GM18508 (cell line): Measurements from ENCODE around the gene POPDC2.
"Not testable (repeated sequence)": the region's sequence is repeated elsewhere in the genome, so short reads cannot be mapped to it uniquely, and the experiment has no call there.

Source experiments
- ATAC-seq: cut with Tn5 transposase; IDR thresholded peaks from one replicate; pipeline ENCODE4 v1.9.1; 2021; ENCODE audit warnings: moderate number of reproducible peaks; ENCODE audit not compliant: insufficient read depth, unreplicated experiment

The POPDC2 gene

DNA sequence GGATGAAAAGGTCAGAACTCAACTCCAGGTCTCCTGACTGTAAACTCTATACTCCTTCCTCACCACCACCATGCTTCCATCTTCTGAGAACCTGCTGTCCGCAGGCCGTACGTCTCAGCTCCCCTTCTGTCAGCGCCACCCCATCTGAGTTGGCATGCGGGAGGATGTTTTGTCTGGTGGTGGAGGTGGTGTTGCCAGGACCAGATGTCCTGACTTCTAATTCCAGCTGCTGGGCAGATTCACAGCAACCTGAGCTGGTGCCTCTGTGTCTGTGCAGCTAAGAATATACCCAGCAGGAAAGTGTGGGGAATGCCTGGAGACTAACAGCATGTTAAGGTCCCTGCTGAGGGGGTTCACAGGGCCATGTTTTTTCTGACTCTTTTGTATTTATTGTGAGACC, 39.5 kb downstream of the POPDC2 start:
- ATAC-seq: no peak

DNA sequence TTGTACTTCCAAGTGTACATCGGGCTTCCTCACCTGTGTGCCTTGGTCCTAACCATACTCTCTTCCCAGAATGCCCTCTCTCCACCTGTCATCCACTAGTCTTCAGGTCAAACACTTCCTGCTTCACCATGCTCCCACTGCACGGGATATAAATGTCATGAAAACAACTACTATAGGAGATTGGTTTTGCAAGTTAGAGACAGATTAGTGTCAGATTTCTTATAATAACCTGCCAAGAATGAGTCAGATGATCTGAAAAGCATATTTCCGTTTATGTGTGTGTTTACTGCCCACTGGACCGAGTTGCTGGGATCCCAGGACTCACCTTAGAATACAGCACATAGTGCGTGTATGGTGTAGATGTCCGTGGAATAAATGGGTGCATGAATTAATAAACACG, 41.3 kb downstream of the POPDC2 start:
- no peak for ATAC-seq

DNA sequence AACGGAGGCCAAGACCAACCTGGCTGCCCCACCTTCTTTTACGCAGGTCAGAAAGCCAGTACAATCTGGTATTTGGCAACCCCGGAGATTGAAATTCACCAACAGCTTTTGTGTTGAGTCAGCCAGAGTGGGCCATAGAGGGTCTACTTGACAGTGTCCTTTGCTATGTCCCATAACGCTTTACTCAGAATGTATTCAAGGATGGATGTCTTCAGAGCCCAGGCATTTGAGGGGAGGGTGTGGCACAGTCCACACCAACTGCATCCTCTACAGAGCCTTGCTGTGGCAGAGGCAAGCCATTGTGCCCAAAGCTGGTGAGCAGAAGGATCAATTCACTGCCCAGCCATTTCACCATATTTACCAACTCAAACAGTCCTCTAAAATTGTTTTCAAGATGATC, 44.3 kb downstream of the POPDC2 start:
- ATAC-seq: no peak

DNA sequence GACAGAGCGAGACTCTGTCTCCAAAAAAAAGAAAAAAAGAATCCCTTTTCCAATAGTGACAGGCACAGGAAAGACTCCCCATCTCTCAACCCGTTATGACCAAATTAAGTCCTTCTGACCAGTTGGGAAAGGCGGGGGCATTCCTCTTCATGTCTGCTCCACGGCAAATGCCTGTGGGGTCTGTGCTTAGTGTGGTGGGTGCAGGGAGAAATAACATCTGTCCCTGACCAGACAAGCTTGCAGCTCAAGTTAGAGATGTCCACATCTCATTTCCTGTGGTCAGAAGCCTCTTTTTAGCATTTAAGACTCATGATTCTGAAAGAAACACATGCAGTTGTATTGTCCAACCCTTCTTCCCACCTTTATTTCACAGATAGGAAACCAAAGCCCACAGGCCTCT, 46.5 kb downstream of the POPDC2 start:
- no peak for ATAC-seq

DNA sequence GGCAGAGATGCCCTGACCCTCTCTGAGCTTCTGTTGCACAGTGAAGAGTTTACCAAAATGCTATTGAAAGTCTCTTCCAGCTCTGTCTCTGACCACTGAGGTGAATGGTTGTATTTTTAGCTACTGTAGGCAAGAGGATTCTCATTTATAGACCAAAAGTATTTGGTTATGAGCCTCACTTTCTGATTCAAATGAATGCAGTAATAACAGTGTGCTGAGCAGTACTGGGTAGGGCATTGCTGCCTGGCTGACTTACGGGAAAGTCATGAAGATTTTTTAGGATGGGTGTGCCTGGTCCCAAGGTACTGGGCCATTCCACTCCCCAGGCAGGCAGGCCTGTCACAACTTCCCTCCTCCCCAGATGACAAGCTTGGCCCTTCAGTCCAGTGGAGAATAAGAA, 47.2 kb downstream of the POPDC2 start:
- no peak for ATAC-seq

DNA sequence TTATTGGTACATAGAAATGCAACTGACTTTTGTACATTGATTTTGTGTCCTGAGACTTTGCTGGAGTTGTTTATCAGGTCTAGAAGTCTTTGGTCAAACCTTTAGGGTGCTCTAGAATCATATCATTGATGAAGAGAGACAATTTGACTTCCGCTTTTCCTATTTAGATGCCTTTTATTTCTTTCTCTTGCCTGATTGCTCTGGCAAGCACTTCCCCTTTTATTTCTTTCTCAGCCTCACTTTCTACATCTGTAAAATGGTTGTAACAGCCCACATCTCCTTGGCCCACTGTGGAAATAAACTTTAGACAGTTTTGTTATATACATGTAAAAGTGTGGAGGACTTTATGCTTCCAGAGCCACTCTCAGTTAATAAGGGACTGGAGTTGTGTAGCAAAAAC, 48.7 kb downstream of the POPDC2 start:
- ATAC-seq: no peak

DNA sequence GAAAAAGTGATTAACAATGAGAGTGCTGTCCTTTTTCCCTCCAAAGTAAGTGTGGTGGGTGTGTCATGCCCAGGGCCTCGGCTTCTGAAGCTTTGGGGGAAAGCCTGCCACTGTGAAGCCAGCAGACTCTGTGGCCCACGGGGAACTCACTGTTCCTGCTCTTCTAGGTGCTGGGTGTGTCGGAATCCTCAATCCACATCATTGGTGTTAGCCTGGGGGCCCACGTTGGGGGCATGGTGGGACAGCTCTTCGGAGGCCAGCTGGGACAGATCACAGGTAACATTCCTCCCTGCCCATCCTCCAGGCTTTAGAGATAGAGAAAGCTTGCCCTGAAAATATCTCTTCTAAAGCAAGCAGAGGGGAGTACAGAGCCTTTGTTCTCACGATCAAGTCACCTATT, 51.1 kb downstream of the POPDC2 start:
- ATAC-seq: no peak

DNA sequence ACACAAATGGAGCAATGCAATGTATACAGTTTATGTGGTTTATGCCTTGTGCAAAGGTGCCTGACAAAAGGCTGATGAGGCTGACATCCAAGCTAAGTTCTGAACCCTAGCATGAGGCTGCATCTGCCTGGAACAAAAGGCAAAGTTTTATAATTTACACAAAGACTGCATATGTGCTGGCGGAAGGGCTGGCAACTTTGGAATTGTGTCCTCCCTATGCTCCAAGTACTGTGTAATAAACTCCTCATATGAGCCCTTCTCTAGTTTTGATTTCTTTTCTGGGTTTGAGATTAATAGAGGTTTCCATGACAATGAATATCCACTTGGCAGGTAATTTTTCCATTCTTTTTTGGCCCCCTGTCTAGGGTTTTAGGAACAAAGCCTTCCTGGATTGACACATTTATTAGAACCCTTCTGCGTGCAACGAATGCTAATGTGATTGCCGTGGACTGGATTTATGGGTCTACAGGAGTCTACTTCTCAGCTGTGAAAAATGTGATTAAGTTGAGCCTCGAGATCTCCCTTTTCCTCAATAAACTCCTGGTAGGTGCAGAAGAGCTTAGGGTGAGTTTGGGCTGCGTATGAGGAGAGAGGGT, 51.9 kb downstream of the POPDC2 start:
- no peak for ATAC-seq

DNA sequence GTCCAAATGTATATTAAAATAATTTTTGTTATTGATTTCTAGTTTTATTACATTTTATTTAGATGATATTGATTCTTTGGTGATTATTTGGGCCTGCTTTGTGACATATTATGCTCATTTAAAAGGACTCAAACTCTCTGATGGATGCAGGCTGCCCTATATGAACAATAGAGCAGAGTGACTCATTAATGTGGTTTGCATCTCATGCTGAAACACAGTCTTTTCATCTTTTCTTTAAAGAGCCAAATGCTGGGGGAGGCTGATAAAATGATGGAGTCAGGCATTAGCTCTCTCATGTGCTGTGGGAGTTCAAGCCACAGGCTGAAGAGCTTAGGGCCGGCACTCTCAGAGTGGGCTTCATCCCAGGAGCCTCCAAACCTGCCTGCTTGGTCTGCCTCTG, 55.5 kb downstream of the POPDC2 start:
- ATAC-seq: no peak

DNA sequence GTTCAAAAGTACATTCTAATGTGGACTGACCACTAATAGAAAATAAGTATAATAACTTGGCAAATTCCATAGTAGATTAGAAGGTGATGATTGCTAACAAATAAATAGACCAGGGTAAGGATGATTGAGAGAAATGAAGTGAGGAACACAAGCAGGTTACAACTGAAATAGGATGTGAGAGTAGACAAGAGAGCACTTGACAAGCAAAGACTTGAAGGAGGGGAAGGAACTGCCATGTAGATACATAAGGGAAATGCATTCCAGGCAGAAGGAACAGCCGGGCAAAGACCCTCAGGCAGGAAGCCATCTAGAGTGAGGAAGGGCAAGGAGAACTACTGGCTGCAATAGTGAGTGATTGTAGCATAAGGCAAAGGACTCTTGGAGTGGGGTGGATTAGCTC, 57.7 kb downstream of the POPDC2 start:
- no peak for ATAC-seq

DNA sequence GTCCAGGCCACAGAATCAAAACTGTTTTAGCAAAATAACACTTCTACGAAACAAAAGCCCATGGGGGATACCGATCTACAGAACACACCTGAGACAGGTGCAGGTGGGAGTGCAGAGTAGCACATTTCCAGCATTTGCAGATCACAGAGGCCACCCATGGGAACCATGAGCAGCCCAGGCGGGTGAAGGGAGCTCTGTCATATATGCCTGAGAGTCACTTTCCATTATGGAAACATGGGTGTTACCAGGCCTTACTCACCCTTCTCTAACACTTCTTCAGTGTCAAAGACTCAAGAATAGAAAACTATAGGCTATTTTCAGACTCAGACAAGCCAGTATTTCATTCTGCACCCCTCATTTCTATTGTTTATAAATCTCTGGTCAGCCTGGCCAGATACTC, 59.2 kb downstream of the POPDC2 start:
- ATAC-seq: no peak

DNA sequence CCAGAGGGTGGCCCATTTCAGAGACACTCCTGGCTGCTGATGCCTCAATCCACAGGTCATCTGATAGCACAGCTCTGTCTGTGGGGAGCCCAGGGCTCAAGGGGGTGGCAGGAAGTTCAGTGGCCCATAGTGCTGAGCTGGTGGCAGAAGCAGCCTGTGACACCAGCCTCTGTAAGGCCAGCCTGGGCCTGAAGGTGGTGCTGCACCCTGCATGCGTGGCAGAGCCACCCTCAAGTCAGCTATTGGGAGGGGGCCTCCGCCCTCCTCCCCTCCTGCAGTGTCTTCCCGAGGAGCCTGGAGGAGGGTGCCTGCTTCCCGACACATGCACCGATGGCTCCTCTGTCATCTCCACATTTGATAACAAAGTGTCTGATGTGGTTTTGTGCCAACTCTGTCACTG, 59.7 kb downstream of the POPDC2 start:
- peak; percentile 45 for ATAC-seq

DNA sequence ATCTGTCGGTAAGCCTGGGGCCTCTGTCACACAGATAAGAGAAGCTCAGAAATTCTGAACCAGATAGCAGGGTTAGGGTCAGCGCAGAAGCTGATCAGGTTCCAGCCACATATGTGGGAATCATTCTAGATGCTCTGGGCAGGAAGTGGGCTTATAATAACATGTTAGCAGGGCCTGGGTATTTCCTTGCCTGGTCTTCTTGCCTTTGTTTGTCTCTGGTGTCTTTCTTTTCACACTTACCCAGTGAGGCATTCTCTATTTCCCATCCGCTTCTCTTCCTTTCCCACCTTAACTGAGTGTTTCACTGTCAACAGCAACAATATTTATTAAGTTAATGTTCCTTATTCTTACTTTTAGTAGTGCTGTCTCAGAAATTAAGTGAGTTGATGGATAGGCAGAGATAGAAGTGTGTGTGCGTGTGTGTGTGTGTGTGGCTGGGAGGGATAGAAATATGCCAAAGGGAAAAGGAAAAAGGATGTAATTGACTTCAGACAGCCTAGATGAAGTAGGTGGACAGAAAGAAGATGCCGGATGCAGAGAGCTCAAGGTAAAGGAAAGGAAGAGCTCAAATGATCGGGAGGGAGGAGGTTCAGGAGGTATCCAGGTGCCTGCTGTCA, 60.7 kb downstream of the POPDC2 start:
- ATAC-seq: no peak

DNA sequence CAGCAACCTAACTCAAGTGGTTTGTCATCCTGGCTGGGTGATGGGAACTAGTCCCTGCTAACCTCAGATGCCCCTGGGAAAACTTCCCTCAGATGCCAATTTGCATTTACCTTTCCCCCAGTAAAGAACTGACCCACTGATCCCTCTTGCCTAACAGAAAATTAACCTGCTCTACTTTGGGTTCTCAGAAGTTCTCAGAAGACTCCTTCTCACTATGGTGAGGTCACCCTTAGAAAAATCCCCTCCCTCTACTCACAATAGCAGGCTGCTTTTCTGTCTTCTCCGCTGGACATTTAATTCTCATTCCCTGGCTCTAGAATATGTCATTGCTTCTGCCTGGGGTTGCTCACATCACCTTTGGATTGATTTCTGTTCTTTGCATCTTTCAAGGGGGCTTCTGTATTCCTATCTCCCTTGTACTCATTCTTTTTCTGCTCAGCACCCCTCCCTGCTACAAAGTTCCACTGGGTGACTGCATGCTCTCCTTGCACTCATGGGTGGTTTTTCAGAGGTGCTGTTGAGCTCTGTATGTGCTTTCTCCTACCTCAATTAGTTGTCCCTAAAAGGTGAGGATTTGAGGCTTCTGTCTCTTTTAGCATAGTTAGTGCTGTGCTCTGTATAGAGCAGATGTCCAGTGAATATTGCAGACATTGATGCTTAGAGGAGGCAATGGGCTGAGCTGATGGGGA, 61.8 kb downstream of the POPDC2 start:
- peak; percentile 42 for ATAC-seq

DNA sequence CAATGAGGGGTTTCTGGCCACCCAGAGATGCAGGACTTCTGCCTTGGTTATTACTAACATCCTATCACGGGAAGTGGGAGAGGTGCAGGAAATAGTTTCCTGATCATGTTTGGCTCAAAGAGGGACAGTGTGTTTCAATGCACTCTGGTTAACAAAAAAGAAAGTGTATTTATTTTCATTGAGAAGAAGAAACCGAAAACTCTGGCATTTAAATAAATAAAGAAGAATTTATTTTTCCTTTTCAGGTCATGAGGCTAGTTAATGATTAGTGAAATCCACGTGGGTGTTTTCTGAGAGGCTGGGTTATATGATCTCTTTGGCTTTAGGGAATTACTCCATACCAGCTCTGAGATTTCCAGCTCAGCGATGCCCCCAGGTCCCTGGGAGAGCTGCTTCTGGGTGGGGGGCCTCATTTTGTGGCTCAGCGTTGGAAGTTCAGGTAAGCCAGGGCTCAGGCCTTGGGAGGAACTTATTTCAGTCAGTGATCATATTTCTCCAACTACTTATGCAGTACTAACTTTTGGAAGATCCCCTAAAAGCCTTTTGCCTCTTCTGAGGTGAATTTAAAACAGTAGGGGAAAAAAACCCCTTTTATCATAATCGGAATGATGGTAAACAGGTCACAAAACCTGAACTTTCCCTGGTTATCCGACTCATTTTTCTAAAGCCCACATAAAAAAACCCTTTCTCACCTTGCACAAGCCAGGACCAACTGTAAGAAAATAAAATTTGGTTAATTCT, 62.7 kb downstream of the POPDC2 start, which contains the start of gene PLA1A:
Gene PLA1A (plus strand): TSS at position 338 of the 741 bp plus-strand sequence. CDS start 29 bp downstream, at position 367.
- no peak for ATAC-seq

DNA sequence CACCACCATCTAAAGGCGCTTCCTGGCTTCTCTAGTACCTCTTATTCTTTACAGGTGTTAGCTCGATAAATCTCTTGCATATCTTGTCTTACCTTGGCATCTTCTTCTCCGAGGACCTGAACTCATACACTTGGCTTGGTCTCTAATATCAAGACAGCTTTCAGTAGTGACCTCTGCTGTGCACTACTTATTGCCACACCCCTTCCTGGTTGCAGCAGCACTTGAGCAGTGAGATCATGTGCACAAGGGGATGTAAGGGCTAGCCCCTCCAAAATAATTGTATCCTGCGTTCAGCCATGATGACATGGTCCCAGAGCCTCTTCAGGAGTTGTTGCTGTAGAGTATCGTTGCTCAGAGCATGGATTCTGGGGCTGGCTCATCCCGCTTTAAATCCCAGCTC, 64.0 kb downstream of the POPDC2 start:
- no peak for ATAC-seq

DNA sequence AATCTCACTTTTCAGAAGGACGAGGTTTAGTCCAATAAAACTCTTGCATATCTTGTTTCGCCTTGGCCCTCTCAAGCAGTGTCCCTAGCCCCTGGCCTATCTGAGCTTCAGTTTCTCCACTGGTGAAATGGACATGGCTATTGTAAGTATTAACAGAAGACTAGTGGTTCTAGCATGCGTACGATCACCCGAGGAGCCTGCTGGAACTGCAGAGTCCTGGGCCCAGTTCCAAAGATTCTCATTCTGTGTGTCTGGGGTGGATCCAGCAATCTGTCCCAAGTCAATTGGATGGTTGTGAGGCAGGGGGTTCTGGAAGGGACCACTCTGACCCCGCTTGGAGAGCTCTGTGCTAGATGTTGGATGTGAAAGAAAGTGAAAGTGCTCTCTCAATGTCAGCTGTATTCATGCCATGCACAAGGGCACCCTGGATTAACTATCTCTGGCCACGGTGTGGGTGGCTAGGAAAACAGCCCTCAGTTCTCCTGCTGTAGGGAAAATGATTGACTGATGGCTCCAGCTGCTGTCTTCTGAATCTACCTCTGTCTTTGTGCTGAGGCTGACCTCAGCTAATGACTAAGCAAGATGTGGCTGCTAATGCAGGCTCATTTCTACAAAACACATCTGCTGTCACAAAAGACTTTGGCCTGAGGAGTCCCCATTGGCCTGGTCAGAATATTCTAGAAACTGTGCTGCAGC, 64.6 kb downstream of the POPDC2 start:
- no peak for ATAC-seq

DNA sequence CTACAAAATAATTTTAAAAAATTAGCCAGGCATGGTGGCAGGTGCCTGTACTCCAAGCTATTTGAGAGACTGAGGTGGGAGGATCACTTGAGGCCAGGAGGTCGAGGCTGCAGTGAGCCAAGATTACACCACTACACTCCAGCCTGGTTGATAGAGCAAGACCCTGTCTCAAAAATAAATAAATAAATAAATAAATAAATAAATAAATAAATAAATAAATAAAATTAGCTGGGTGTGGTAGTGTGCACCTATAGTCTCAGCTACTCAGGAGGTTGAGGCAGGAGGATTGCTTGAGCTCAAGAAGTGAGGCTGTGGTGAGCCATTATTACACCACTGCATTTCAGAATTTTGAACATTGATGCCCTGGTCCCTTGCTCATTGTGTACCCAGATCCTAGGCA, 65.5 kb downstream of the POPDC2 start:
- ATAC-seq: not testable (repeated sequence)

DNA sequence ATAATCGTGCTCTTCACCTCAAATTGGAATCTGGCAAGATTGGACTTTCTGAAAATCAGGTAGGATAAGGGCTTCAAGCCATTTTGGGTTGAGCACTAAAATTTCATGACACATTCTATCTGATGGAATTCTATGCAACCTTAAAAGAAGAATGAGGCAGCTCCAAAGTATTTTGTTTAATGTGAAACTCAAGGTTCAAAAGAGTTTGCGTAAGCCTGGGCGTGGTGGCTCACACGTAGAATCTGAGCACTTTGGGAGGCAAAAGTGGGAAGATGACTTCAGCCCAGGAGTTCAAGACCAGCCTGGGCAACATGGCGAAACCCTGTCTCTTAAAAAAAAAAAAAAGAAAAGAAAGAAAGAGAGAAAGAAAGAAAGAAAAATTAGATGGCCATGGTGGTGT, 66.3 kb downstream of the POPDC2 start:
- ATAC-seq: no peak

DNA sequence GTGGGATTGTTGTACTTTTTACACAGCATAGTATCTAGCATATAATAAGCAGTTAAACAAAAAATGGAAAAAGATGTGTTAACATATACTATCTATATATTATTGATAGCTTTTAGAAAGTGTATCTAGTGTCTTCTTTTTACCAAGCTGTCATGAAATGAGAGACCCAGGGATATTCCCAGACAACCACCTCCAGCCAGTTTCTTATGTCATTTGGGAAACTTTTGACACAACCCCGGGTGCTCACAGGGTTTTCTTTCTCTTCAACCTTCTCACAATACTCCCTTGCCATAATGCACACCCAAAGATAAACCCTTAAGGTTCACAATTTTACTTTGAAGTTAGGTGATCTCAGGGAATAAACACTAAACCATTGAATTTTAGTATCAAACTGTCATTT, 67.5 kb downstream of the POPDC2 start:
- no peak for ATAC-seq
